Stimulated activated CD8-positive, alpha-beta memory T cell treated with anti-CD3 and anti-CD28 coated beads, Interleukin-4, amount 100 ng/mL, for 24 hours (primary cell): ENCODE measurements around the gene GMPS.
"Not testable (repeated sequence)": the region's sequence is repeated elsewhere in the genome, so short reads cannot be mapped to it uniquely, and the experiment has no call there.

Experiments used
- DNase-seq: peaks from one replicate; pipeline ENCODE4 v3.0.0-alpha.2; 2020; ENCODE audit warnings: low read depth

GMPS gene

DNA sequence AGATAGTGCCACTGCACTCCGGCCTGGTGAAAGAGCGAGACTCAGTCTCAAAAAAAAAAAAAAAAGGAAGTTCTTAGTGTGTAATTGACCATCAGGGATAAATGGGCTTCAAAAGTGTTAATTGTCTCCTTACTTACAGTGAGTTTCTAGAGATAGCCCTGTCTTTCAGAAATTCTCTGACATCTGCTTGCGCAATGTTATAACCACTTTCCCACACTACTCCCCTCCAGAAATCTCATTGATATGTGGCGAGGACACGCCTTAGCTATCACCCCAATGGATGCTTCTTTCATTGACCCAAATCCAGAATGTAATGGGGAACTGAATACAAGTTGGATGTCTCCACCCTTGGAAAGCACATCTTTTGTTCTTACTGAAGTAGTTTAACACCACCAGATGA is 70.9 kb downstream of the GMPS start:
- DNase-seq = no peak

DNA sequence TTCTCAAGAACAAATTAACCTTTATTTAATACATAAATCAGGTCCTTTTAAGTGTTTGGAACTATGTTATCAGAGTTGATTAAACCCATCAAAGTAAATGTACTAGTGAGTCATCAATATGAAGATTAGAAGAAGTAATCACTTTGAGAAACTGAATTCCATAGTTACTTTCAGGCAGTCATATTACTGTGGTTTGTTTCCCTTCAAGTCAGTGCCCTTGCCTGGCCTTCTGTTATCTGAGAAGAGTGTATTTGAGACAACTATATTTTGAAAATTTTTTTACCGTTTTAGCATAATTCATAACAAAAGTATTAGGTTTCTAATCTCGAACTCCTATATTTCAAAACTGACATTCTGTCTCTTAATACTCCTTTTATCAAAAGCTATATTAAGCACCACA is 73.6 kb downstream of the GMPS start:
- DNase-seq = no peak

DNA sequence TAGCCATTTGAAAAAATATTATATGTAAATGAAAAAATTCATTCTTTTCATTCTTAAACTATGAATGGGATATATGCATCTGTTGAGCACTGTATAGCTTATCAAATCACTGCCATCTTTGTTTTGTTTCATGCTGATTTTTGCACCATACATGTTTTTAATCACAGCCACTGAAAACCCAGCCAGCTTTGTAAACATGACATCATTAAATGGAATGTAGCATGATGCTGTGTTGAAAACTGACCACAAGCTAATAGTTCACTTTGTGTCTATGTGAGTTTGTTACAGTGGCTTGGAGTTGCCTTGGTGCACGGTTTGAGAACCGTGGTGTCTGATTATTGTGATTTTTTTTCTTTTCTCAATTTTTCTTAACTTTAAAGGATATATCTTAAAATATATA is 75.7 kb downstream of the GMPS start:
- DNase-seq = no peak

DNA sequence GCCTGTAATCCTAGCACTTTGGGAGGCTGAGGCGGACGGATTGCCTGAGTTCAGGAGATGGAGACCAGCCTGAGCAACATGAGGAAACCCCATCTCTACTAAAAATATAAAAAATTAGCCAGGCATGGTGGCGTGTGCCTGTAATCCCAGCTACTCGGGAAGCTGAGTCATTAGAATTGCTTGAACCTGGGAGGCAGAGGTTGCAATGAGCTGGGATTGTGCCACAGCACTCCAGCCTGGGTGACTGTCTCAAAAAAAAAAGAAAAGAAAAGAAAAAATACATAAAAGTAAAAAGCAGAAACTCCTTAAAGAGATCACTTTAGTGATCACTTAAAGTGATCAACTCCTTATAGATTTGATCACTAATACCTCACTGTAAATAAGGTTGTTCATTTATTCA is 78.0 kb downstream of the GMPS start:
- DNase-seq = no peak

DNA sequence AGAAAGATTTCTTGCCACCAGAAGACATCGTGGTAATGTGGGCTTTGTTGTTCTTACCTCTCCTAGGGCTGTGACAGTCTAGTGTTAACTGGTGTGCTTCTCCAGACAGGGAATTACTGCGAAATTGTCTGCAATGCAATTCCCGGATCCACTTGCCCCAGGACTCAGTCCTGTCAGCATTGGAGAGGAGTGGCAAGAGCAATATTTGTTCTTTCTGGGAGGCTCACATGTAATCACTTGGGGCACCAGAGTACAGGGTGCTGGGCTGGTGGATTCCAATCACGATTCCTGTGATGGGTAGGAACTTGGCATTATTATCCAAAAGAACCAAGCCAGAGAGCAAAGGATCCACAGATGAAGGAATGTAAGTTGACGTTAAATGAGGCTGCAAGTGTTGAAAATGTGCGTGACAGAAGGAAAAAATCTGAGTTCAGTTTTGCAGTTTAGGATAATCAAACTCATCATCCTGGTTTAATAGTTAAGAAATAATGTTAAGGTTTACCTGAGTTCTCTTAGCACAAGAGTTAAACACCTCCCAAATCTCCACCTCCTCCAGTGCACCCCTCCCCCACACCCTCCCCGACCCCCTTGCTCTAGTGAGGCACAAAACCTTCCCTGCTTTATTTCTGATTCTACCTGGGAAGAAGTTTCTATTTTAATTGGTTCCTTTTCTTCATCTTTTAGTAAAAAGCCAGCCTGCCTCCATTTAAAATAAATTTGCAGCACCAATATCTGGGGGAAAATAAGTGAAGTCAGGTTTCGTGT is 79.2 kb downstream of the GMPS start:
- no peak for DNase-seq

DNA sequence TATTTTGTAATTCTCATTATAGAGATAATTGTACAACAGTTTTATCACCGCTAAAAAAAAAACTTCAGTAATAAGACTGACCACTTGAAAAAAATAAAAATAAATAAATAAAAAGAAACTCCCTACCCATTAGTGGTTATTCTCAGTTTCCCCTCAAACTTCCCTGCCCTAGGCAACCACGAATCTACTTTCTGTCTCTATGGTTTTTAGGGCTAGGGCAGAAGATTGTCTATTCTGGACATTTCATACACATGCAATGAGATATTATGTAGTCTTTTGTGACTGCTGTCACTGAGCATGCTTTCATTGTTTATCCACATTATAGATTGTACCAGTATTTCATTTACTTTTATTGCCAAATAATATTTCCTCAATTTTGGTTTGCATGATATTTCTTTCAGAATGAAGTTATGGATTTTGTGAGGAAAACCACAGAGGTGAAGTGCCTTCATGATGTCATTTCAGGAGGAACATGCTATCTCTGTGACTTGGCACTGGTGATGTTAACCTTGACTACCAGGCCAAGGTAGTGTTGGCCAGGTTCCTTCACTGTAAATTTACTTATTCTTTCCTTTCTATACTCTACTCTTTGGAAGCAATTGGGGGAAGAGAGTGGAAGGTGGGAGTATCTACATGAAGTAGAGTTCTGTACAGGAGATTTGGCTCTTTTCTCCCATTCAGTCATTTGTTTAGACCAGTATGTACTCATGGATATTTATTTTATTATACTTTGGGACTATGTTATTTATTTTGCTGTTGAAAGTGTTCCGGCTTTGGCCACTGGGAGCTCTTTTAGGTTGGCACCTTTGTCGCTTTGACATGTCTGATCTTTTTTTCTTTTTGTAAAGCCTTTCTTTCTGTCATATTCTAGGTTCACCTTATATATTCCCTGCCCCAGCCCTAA is 86.3 kb downstream of the GMPS start:
- DNase-seq = no peak

DNA sequence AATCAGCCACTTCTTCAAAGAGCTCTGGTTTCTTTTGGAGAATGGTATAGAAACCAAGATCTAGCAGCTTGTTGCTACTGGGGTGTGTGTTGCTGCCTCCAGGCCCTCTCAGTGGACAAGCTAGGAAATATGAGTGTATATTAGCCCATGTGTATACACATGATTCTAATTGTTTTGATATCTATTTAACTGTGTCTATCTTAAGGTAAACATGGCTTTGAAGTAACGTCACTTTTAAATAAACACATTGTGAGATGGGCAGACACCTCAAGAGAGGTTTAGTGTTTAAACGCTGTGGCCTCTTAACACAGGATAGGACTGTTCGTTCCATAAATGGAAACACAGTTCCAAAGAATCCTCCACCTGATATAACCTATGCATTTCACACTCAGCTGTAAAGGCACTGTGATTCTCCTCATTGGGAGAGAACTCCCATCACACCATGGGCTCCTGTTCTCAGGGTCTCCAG is 87.0 kb downstream of the GMPS start:
- no peak for DNase-seq

DNA sequence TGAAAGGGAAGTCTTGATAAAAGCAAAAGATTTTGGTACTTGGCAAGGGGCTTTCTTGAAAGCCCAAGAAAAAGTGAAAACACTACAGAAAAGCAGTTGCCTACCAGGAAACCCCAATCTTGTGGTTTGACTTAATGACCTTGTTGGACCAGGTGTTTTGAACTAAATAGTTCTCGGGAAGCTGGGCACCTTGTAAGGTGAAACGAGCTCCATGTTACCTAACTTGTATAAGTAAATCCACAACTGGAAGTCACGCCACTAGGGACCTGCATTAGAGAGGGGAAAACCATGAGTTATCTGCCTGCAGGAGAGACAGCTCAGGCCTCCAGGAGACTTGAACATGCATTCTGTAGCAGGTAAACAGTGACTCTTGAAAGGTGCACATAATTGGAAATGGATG is 88.2 kb downstream of the GMPS start:
- DNase-seq = no peak

DNA sequence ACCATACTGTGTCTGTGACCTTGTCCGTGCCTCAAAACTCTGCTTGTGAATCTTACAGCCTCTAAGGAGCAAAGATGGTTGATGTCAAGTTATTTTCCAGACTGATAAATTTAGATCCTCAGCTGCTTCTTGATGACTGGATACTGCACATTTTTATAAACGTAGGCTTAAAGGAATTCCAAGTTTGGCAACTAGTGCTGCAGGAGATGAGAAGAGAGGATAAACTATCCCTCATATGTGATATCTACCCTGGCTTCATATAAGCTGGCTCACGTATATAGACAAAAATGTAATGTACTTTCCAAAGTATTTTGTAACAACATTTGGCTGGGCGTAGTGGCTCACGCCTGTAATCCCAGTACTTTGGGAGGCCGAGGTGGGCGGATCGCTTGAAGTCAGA is 89.6 kb downstream of the GMPS start:
- DNase-seq = no peak

DNA sequence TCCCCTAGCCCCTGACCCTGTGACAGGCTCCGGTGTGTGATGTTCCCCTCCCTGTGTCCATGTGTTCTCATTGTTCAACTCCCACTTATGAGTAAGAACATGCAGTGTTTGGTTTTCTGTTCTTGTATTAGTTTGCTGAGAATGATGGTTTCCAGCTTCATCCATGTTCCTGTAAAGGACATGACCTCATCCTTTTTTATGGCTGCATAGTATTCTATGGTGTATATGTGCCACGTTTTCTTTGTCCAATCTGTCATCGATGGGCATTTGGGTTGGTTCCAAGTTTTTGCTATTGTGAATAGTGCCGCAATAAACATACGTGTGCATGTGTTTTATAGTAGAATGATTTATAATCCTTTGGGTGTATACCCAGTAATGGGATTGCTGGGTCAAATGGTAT is 90.6 kb downstream of the GMPS start:
- not testable (repeated sequence) for DNase-seq

DNA sequence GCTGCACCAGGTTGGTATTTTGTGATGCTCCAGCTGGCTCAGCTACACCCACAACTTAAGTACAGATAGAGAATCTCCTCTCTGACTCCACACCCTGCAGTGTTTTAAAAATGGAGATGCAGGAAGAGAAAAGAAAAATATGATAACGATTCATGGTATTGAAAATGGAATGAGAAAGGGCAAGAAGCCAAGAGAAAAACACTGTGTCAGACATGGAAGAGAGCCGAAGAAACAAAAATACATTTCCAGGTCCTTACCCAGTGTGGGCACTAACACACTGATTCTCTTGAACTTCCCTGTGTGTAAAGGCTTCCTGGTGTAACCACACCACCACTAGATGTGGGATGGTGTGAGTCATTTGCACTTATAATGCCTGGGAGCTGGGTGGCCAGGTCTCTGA is 93.1 kb downstream of the GMPS start:
- DNase-seq = no peak

DNA sequence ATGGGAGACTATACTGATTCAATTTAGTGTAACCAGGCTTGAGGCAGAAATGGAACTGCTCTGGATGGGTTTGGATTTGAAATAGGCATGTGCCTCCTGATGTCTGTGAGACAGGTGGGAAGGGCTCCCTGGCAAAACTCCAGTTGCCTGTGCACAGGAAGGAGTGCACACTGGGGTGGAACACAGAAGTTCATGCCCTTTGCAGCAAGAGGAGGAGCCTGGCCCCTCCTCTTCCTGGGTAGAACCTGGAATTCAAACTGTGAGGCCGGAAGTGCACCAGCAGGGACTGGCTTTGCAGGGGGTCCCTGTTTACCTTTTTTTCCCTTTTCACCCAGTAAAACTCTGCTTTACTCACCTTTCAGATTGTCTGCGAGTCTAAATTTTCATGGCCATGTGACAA is 99.9 kb downstream of the GMPS start:
- DNase-seq = no peak

DNA sequence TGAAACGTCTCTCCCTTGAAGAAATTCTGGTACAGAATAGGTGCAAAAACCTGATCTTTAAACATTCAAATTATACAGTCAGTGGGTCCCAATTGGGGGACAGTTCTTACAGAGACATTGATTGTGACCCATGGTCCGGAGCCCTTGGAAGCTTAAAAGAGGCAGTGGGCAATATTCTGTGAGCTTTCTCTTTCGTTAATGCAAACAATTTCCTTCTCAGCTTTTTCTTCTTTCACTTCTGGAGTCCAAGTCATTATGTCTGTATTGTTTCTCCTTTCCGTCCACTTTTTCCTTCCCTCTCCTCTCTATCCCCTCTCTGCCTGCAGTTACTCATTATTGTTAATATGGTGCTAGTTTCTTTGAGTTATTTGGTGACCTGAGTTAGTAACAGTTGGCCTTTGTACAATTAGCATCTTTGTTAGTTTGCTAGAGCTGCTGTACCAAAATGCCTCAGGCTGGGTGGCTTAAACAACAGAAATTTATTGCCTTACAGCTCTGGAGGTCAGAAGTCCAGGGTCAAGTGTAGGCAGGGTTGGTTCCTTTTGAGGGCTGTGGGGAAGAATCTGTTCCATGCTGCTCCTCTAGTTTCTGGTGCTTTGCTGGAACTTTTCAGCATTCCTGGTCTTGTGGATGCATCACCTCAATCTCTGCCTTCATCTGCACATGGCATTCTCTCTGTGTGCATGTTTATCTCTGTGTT is 102.6 kb downstream of the GMPS start:
- no peak for DNase-seq

DNA sequence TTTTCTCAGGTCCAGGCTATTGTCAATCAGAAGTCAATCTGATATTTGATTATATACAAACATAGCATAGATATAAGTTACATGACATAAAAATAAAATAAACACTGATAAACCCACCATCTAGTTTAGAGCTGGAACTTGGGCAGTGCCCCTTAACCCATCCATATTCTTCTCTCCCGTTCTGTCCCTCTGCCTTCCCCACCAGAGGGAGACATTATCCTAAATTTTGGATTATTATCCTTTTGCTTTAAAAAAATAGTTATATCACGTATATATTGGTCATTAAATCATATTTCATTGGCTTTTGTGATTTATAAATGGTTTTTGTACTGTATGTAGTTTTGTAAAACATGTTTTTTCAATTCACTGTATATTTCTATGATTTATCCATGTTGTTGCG is 107.9 kb downstream of the GMPS start:
- DNase-seq = no peak

DNA sequence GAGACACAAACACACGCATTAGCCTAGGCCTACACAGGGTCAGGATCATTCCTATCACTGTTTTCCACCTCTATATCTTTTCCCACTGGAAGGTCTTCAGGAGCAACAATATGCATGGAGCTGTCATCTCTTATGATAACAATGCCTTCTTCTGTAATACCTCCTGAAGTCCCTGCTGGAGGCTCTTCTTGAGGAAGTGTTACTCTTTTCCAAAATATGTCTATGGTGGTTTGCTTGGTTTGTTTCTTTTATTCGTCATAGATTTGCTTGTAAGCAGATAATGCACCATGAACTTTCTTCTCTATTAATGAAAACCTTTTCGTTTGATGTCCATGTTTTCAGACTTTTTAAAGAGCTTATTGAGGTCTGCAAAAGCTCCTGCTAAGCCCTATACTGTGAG is 109.3 kb downstream of the GMPS start:
- DNase-seq = no peak

DNA sequence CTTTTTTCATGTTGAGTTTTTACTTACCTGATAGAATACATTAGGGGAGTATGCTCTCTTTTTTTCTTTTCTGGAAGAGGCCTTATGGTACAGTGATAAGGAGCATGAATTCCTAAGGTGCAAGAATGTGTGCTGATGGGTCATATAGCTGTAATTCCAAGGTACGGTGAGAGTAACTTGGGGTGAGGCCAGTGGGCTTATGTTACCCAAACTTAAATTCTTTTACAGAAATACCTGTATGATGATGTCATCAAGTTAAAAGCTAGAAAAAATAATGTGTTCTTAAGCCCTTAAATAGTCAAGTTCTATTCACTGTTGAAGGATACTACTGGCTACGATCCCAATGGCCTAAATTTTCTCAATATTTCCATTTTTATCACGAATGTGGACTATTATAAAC is 111.2 kb downstream of the GMPS start:
- DNase-seq = no peak

DNA sequence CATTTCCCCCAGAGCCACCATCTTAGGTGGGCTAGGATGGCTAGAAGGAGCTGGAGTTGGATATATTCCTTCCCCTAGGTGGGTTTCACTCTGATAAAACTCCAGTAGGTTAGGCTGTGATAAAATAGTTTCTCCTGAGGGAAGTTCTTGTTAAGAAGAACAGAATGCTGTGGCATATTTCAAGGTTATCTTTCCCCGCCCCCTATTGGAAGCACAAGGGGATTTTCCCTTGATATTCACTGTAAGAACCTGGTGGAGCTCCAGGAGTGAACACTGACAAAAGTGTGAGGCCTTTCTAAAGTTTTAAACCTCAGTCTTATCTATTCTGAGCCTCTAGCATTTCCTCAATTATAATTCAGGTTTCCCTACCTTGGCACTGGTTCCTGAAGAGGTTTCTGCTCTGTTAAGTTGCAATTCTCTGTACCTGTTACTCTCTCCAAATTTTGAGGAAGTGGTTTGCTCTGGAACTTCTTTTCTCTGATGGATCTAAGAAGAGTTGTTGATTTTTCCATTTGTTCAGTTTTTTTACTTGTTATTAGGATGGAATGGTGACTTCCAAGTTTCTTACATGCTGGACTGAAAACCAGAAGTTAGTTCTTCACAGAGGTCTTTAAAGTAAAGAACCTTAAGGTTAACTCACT is 113.5 kb downstream of the GMPS start:
- DNase-seq = no peak

DNA sequence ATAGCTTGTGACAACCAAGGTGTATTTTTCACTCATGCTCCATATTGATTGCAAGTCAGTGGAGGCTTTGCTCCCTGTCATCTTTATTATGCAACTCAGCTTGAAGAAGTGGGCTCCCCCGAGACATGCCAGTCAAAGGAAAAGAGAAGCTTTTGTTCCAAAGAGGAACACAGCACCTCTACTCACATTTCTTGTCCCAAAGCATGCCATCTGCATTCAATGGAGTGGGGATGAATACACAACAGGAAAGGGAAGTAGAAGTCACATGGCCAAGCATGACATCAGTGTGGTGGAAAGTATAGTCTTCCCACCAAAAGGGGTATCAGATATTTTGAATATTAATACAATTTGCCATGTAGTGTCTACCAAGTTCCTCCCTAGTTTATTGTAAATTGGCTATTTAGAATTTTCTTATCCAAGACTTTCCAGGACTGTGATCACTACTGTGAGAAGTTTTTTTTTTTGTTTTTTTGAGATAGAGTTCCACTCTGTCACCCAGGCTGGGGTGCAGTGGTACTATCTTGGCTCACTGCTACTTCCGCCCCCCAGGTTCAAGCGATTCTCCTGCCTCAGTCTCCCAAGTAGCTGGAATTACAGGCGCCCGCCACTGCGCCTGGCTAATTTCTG is 114.5 kb downstream of the GMPS start:
- no peak for DNase-seq

DNA sequence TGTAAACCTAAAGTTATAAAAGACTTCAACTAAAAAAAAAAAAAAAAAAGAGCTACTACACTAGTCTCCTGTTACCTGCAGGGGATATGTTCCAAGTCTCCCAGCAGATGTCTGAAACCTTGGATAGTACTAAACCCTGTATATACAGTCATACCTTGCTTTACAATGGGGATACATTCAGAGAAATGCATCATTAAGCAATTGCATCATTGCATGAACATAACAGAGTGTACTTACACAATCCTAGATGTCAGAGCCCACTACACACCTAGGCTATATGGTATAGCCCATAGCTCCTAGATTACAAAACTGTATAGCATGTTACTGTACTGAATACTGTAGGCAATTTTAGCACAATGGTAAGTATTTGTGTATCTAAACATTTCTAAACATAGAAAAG is 119.1 kb downstream of the GMPS start:
- no peak for DNase-seq

DNA sequence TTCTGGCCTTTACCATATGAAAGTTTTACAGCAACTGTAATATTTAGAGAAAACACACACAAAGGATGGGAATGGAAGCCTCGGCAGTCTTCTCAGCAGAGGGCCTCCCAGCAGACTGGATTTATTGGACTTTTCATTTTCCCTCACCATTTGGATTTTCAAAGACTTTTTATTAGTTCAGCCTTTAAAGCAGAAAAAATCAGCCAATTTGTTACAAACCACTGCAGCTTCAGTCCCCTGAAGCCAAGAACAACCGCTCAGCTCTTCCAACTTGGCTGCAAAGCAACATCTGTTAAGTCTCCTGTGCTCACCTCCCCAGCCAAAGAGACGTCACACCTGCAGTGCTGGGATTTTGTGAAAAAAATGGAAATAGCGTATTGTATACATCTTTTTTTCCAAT is 120.8 kb downstream of the GMPS start:
- no peak for DNase-seq

DNA sequence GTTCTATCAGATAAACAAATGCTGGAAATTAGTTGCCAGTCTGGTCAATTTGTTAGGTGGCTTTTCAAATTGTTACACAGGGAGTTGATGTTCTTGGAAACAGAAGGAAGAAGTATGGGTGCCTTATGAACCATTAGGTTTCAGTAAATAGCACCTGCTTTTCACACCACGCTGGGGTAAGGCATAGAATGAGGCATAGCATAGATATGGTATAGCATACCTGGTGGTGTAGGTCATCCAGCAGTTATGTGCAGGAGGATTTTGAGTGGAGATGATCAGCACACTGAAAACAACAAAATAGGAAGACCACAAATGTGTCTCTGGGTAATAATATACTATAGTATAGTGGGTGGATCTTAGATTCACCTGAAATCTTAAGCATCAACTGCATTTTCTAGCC is 121.4 kb downstream of the GMPS start:
- DNase-seq = no peak
